SH-SY5Y (cell line): ENCODE results near the gene HAPLN3.

Experiments used
- GATA2 ChIP-seq: IDR thresholded peaks from 2 replicates; pipeline ENCODE4 v1.6.1; 2011; ENCODE audit warnings: mild to moderate bottlenecking, low read depth, low read length
- GATA3 ChIP-seq: IDR thresholded peaks from 2 replicates; pipeline ENCODE4 v1.6.1; 2011; ENCODE audit warnings: low read depth, mild to moderate bottlenecking, low read length, moderate library complexity

- no peak for TF ChIP-seq GATA2
- no peak for TF ChIP-seq GATA3
Observed at GRCh38 chr15:88835646-88836045, 59.7 kb downstream of the HAPLN3 start.
